ENCODE results near the gene DBX1.
A peak's percentile ranks its signal among the peaks of the same experiment; 100 is the strongest.

DBX1 gene

GRCh38 chr11:20117291-20117690 is 43.0 kb downstream of the DBX1 start:
- no peak overlapping the region for H3K27ac ChIP-seq
- TF ChIP-seq CTCF (conservative IDR thresholded peaks at IDR 0.05) (no peak), ZFX (IDR thresholded peaks at IDR 0.05) (no peak)

- no peak overlapping the region for H3K27ac ChIP-seq
- TF ChIP-seq ZFX (IDR thresholded peaks at IDR 0.05) (no peak), CTCF (conservative IDR thresholded peaks at IDR 0.05) (no peak)
Observed at GRCh38 chr11:20116825-20117224, 43.5 kb downstream of the DBX1 start.

GRCh38 chr11:20114588-20114987 is 45.7 kb downstream of the DBX1 start:
- no peak overlapping the region for H3K27ac ChIP-seq
- TF ChIP-seq ZFX (IDR thresholded peaks at IDR 0.05) (no peak), CTCF (conservative IDR thresholded peaks at IDR 0.05) (no peak)

GRCh38 chr11:20113149-20113438 is 47.2 kb downstream of the DBX1 start:
- peak overlapping the region; percentile 20 for H3K27ac ChIP-seq
- TF ChIP-seq CTCF (conservative IDR thresholded peaks at IDR 0.05) (no peak), ZFX (IDR thresholded peaks at IDR 0.05) (no peak)

- peak overlapping the region; percentile 20 for H3K27ac ChIP-seq
Observed at GRCh38 chr11:20112291-20113148, 47.8 kb downstream of the DBX1 start.

GRCh38 chr11:20111871-20112270 is 48.4 kb downstream of the DBX1 start:
- TF ChIP-seq CTCF (conservative IDR thresholded peaks at IDR 0.05) (no peak), ZFX (IDR thresholded peaks at IDR 0.05) (no peak)
- 0 out of 2 replicates have a peak overlapping the region, but pooled peaks have one; percentile 20 for H3K27ac ChIP-seq

More at GRCh38 chr11:20112291-20113148, 47.8 kb downstream of the DBX1 start:
- no peak for TF ChIP-seq CTCF (conservative IDR thresholded peaks at IDR 0.05)
- no peak for TF ChIP-seq ZFX (IDR thresholded peaks at IDR 0.05)

GRCh38 chr11:20110908-20111669 is 49.2 kb downstream of the DBX1 start:
- TF ChIP-seq CTCF (conservative IDR thresholded peaks at IDR 0.05) (peak; percentile 94), ZFX (IDR thresholded peaks at IDR 0.05) (no peak)
- H3K27ac ChIP-seq: no peak overlapping the region
